GM21717 (cell line): ENCODE data around the gene DIS3L2.

ENCODE experiments used
- ATAC-seq: cut with Tn5 transposase; IDR thresholded peaks from one replicate; pipeline ENCODE4 v1.9.1; 2021; ENCODE audit warnings: mild to moderate bottlenecking, moderate library complexity; ENCODE audit not compliant: unreplicated experiment

The DIS3L2 gene

GRCh38 chr2:232340171-232340935 lies 378.8 kb downstream of the DIS3L2 start:
- ATAC-seq, result no peak

GRCh38 chr2:232341061-232341738 lies 379.7 kb downstream of the DIS3L2 start:
- ATAC-seq, result no peak

- no peak for ATAC-seq
These were observed 380.2 kb downstream of the DIS3L2 start for GRCh38 chr2:232341739-232342126.

- ATAC-seq, result no peak
These were observed 381.4 kb downstream of the DIS3L2 start for GRCh38 chr2:232342635-232343565.

- ATAC-seq, result no peak
These were observed 382.3 kb downstream of the DIS3L2 start for GRCh38 chr2:232343821-232344220.

GRCh38 chr2:232345251-232345650 lies 383.7 kb downstream of the DIS3L2 start:
- no peak for ATAC-seq

- ATAC-seq, result no peak
These were observed 385.9 kb downstream of the DIS3L2 start for GRCh38 chr2:232347369-232347768.

GRCh38 chr2:232348936-232349335 lies 387.4 kb downstream of the DIS3L2 start:
- ATAC-seq, result no peak

- ATAC-seq, result no peak
These were observed 388.0 kb downstream of the DIS3L2 start for GRCh38 chr2:232349546-232349945.

GRCh38 chr2:232349946-232350635 lies 388.6 kb downstream of the DIS3L2 start:
- no peak for ATAC-seq

- no peak for ATAC-seq
These were observed 389.5 kb downstream of the DIS3L2 start for GRCh38 chr2:232350804-232351685.

GRCh38 chr2:232351686-232352510 lies 390.4 kb downstream of the DIS3L2 start:
- ATAC-seq, result no peak

GRCh38 chr2:232352511-232353091 lies 391.1 kb downstream of the DIS3L2 start:
- ATAC-seq, result no peak

GRCh38 chr2:232353096-232353495 lies 391.6 kb downstream of the DIS3L2 start:
- ATAC-seq, result no peak

GRCh38 chr2:232353660-232354059 lies 392.1 kb downstream of the DIS3L2 start:
- ATAC-seq, result no peak

GRCh38 chr2:232354069-232354468 lies 392.6 kb downstream of the DIS3L2 start:
- ATAC-seq, result no peak

GRCh38 chr2:232361646-232362045 lies 400.1 kb downstream of the DIS3L2 start:
- ATAC-seq, result no peak

- no peak for ATAC-seq
These were observed 400.8 kb downstream of the DIS3L2 start for GRCh38 chr2:232362174-232362900.
